Erythroblast (primary cell): Measurements from ENCODE around the gene AIG1.
A peak's percentile ranks its signal among the peaks of the same experiment; 100 is the strongest.
"Not testable (repeated sequence)": the region's sequence is repeated elsewhere in the genome, so short reads cannot be mapped to it uniquely, and the experiment has no call there.

Experiments used
- DNase-seq, 2 experiments: peaks; one replicate each; lab custom pipeline; 2025; lab: John Stamatoyannopoulos, UW
- GATA1 ChIP-seq: IDR thresholded peaks from 2 replicates; pipeline ENCODE4 v1.6.1; 2011; ENCODE audit warnings: low read depth, mild to moderate bottlenecking, control low read depth, low read length, moderate library complexity
- POLR2A ChIP-seq: IDR thresholded peaks from 2 replicates; pipeline ENCODE4 v1.6.1; 2011; ENCODE audit warnings: mild to moderate bottlenecking, low read length

Gene AIG1

DNA sequence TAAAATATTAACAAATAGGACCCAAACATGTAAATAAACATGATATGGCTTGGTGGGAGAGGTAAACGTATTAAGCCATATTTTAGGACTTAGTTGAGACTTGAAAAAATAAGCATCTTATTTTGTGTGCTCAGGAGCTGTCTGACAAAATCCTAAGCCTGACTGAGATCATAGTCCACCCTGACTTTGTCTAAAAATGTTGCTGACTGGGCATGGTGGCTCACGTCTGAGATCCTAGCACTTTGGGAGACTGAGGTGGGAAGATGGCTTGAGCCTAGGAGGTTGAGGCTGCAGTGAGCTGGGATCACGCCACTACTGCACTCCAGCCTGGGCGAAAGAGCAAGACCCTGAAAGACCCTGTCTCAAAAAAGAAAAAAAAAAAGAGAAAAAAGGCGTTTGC is 52.1 kb downstream of the AIG1 start:
- TF ChIP-seq GATA1, result no peak
- TF ChIP-seq POLR2A, result no peak
- DNase-seq, result no peak

DNA sequence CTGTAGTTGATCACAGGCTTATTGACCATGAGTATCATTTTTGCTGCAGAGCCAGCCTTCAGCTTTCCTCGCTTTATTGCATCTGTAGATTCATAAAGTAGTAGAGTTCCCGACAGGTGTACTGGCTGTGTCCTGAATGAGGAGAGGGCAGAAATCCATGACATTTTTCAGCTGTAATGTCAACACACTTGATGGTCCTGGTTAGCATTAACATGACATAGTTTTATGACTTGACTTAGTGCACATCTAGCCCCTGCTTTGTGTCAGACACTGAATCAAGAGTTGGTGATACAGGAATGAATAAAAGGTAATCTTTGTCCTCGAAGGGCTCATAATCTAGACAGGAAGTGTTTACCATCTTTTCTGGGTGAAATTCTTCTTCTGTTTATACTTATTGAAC is 55.0 kb downstream of the AIG1 start:
- DNase-seq, result no peak
- TF ChIP-seq GATA1, result no peak
- TF ChIP-seq POLR2A, result no peak

DNA sequence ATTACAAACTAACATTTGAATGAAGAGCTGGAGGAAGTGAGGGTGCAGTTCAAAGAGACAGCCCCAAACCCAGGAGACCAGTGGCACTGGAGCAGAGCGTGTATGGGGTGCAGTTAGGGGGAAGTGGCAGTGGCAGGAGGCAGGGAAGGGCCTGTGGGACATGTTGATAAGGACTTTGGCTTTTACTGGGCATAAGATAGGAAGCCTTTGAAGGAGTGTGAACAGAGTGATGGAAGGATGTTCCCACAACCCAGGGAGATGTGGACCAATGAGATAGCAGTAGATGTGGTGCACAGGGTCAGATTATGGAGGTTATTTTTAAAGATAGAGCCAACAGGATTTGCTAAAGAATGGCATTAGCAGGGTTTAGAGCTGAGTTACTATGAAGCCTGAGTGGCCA is 56.4 kb downstream of the AIG1 start:
- DNase-seq, result peak in 1 of 2 experiments; percentile 3
- TF ChIP-seq POLR2A (no peak), GATA1 (no peak)

DNA sequence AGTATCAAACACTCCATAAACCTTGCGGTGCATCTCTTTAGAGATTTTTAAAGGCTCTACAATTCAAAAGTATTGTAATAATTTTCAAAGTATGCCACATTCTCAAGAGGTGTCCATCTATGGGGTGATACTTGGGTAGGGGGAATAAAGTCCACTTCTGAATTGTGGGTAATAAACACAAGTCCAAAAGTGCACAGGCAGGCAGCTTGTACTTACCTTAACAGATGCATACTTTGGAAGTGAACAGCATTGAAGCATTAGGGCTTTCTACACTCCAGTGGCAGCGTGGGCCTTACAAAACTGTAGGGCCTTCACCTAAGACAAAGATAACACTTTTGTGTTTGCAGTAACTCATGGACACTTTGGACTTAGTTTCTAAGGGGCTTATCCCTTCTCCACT is 58.6 kb downstream of the AIG1 start:
- no peak for TF ChIP-seq GATA1
- TF ChIP-seq POLR2A, result no peak
- DNase-seq, result no peak

DNA sequence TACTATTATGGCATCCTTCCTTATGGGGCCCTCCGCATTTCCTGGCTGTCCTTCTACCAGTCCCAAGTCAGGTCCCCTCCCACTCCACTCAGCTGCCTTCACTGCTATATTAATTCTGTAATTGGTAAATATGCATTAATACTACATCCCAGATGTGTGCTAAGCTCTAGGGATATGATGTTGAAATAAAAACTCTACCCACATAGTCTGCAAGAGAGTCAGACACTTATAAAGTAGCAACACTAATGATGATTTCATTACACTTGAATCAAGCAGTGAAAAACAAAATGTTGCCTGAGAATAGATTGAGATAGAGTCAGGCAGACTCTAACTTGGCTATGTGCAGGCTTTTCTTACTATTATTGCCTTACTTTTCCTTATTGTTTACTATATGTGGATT is 62.4 kb downstream of the AIG1 start:
- no peak for DNase-seq
- TF ChIP-seq POLR2A (no peak), GATA1 (no peak)

DNA sequence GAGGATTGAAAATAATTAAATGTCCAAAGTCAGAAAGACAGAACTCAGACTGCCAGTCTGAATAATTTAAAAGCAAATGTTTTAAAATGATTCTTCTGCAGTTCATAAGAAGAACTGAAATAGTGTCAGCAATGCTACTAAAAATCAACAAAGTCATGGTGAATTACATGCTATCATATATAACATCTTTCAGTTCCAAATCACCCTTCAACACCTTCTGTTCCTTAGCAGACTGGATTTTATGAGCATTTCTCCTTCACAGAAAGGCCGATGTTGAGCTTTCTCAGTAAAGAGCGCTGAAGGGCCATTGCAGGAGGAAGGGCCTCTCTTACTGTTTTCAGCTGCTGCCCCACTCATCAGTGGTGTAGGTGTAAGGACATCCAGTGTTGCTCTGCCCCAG is 63.3 kb downstream of the AIG1 start:
- TF ChIP-seq POLR2A (no peak), GATA1 (no peak)
- no peak for DNase-seq

DNA sequence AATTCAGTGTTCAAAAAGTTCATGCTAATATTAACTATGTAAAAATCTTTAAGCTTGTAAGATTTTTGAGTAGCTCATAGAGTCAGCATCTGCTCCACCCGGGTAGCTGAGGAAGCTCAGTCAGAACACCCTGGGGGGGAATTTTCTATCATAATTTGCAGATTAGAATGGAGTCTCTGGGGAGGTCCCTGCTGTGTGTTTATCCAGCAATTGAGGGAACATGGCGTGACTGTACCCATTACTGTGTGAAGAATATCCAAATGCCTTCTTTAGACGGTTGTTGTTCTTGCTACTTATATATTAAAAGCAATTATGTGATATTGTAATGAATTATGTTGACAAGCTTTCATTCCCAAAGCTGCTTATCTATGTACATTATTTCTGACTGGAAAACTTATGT is 64.8 kb downstream of the AIG1 start:
- no peak for DNase-seq
- TF ChIP-seq POLR2A (no peak), GATA1 (no peak)

DNA sequence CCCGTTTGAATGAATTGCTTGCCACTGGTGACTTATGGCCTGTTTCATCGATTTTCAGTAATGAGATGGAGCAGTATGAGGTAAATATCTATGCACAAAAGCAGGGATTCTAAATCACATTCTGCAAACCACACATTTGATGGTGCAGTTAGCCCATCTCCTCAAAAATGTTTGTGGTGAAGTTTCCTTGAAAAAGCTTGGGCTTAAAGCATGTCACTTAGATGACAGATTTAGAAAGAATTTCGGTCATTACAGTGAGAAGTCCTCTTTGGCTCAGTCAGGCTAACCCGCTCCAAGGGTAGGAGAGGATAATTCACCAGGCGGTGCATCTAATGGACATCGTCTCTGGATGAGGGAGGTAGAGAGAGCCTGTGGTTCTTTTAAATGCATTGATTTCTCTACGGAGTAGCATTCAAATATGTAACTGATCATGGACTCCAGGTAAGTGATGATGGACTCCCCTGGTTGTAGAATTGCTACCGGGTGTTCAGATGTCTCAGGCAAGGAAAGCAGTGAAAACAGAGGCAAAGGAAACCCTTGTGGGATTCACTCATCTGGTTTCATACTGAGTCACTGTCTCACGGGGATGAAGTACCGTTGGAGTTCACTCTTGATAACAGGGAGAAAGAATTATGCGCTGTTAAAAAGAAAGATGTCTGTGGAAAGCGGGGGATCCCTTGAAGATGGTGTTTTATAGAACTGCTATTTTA is 65.3 kb downstream of the AIG1 start:
- TF ChIP-seq GATA1 (no peak), POLR2A (no peak)

DNA sequence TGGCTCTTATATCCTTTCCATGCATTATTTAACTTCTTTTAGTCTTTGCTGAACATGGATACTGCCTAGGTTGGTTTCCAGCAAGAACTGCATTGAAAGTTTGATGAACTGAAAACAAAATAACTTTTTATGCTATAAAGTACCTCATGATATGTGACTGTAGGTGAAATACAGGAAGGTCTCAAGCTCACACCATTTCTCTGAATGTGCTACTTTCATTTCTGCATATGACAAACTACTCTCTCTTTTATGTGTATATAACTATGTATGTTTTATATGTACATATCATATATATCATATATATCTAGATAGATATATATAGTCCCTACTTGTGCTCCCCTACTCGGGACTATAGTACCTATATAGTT is 65.9 kb downstream of the AIG1 start:
- DNase-seq, result no peak
- TF ChIP-seq POLR2A (no peak), GATA1 (no peak)

More for the DNA sequence above, 65.3 kb downstream of the AIG1 start:
- DNase-seq, result no peak

DNA sequence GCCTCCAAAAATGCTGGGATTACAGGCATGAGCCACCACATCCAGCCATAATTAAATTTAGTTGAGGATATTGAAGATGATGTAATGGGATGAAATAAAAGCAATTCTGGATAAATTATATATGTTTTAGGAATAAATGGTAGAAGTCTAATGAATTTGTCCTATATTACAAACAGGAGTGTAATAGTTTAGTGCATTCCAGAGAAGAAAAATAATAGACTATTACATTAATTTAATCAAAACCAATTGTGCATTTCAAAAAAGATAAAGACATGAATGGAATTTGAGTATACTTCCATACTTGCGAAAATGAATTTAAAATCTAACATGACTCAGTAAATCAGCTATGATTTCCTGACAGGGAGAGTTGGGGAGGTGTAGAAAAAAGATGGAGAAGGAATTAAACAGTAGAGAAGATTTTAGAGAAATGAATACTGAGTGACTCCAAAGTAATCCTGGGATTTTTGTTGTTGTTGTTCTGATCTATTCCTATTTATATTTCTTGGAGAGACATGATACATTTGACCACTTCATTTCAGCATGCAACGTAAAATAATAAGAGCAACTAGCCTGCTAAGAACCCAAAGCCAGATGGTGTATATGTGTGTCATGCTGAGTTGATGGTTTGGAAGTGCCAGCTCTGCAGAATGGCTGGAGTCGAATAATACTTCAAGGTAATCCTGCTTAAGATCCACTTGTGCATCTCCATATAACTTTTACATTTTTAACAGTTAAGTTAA is 67.4 kb downstream of the AIG1 start:
- no peak for DNase-seq
- TF ChIP-seq GATA1, result no peak

DNA sequence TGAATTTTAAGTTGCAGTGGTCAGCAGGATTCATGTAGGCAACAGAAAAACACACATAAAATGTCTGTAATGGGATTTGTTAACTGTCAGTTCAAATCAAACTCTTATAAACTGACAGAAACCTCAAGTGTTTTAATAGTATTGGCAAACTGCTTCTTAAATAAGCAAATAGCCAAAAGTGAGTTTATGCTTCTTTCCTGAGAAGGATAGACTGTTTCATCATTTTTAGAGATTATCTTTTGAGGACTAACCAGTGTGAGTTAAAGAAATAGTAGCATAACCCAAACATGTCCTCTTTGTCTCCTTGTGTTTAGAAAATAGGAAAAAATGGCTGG is 68.0 kb downstream of the AIG1 start:
- no peak for TF ChIP-seq POLR2A
- no peak for TF ChIP-seq GATA1

DNA sequence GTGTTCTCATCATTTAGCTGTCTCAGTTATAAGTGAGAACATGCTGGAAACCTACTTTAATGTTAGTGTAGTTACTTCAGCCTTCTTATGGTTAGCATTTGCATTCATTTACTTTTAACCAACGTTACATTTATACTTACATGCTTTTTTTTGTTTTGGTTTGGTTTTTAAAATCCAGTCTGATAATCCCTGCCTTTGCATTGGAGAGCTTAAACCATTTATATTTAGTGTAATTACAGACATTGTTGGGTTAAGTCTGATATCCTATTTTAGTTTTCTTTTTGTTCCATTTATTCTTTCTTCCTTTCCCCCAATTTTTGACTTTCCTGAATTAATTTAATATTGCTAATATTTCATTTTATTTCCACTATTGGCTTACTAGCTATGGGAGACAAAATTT is 70.2 kb downstream of the AIG1 start:
- TF ChIP-seq GATA1, result no peak
- no peak for TF ChIP-seq POLR2A
- no peak for DNase-seq

More for the DNA sequence above, 68.0 kb downstream of the AIG1 start:
- no peak for DNase-seq

DNA sequence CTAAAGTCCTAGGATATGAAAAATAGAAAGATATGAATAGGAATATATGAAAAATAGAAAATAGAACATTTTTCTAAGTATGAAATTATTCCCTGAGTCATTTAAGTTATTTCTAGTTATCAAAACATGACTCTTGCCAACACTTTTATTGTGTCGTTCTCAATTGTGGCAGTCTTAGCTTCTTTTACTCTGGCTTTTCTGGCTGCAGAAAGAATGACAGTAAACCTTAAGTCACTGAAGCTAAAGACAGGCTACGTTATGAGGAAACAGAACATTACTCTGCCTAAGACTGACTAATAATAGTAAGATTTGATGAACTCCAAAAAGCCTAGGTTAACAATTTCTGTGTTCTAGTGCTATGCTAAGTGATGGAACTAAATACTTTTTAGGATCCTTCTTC is 74.6 kb downstream of the AIG1 start:
- TF ChIP-seq GATA1 (no peak), POLR2A (no peak)
- DNase-seq, result no peak

DNA sequence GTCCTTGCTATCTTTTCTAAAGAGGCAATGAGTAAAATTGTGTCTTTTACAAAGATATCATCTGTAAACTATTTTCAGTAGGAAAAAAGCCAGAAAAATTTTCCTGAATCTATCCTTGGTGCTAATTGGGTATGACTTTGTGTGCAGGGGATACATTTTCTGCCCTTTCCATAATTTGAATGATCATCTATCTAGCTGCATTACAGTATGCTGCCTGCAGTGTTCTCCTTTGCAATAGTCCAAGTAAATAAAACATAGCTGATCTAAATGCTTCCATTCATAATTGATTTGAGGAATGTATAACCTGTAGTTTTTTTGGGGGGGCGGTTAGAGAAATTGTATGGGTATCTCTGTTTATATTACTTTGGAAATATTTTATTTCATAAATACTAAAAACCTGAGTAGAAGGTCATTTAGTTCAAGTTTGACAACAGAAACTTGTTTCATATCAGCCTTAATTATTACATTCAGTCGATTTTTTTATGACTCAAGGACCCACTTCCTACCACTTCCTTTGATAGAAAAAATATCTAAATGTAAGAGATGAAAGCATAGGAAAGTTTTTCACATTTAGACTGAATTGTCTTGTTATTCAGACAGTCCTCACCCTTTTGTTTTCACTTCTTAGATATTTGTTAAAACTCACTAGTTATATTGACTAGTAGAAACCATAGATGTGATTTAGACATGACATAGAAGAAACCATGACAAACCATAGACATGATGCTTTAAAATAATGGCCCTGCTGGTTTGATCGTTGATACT is 75.3 kb downstream of the AIG1 start:
- TF ChIP-seq GATA1 (no peak), POLR2A (no peak)
- no peak for DNase-seq

DNA sequence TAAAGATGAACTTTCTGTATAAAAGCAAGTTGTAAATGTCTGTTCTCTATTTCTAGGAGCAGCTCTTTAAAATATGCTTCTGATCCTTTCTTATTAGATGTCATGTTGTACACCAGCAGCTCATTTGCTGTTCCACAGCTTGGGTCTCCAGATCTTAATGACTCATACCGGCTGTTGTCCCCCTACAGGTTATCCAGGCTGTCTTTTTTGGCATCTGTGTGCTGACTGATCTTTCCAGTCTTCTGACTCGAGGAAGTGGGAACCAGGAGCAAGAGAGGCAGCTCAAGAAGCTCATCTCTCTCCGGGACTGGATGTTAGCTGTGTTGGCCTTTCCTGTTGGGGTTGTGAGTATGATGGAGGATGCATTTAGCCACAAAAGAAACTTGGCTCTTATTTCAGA is 76.0 kb downstream of the AIG1 start:
- no peak for DNase-seq

DNA sequence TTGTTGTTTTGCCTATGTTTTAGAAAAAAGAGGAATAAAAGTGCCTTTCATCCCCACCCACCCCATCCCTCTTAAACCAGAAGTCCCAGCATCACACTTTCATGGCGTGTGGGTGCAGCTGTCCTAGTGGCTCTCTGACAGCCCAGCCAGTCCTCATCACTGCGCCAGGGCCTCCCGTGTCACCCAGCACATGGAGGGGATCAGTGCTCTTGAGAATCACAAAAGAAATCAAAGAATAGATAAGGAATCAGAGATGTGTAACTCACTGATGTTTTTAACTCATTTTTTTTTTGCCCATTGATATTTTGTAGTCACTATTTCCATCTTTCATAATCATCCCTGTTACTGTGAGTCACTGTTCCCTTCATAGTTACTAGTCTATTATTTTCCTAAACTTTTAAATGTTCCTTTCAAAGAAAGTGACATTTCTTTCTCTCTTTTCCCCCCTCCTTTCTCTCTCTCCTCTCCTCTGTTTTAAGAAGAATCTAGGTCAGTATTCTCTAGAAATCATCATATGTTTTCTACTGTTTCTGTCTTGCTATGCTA is 78.6 kb downstream of the AIG1 start:
- no peak for TF ChIP-seq GATA1
- TF ChIP-seq POLR2A, result no peak
- DNase-seq, result no peak

More for the DNA sequence above, 76.0 kb downstream of the AIG1 start:
- TF ChIP-seq POLR2A, result no peak
- no peak for TF ChIP-seq GATA1

DNA sequence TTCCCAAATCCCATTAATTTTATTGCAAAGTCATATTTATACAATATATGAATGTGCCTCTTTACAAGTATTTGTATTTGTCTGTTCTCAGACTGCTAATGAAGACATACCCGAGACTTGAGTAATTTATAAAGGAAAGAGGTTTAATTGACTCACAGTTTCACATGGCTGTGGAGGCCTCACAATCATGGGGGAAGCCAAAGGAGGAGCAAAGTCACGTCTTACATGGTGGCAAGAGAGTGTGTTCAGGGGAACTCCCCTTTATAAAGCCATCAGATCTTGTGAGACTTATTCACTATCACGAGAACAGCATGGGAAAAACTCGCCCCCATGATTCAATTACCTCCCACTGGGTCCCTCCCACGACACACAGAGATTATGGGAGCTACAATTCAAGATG is 79.2 kb downstream of the AIG1 start:
- not testable (repeated sequence) for DNase-seq
